GM19395 (cell line): Measurements from ENCODE around the gene CEP78.

Experiments
- ATAC-seq: cut with Tn5 transposase; IDR thresholded peaks from one replicate; pipeline ENCODE4 v1.9.1; 2021; ENCODE audit warnings: mild to moderate bottlenecking, moderate library complexity; ENCODE audit not compliant: unreplicated experiment

Gene CEP78

GRCh38 chr9:78326564-78326963 lies 90.7 kb downstream of the CEP78 start:
- no peak for ATAC-seq
